Mesothelial cell of epicardium (in vitro differentiated cells): ENCODE results near the gene BASP1. TPM values are rescaled to one million over a fixed set of nuclear protein-coding genes. Genes with fewer than 3 reads are reported as not detected.
"Not testable (repeated sequence)": the region's sequence is repeated elsewhere in the genome, so short reads cannot be mapped to it uniquely, and the experiment has no call there.

ENCODE experiments used
- DNase-seq, 2 experiments: peaks; one replicate each; pipeline ENCODE4 v3.0.0; 2021; ENCODE audit warnings: low spot score in 2 of 2; ENCODE audit not compliant: unreplicated experiment in 2 of 2
- H3K27ac Mint-ChIP-seq: 2 replicates; pipeline ENCODE4 v1.8.0; 2021; ENCODE audit warnings: mixed read lengths
- H3K27me3 Mint-ChIP-seq: 2 replicates; pipeline ENCODE4 v1.8.0; 2021; ENCODE audit warnings: low read depth, mixed read lengths
- H3K36me3 Mint-ChIP-seq: 2 replicates; pipeline ENCODE4 v1.8.0; 2021; ENCODE audit warnings: mixed read lengths
- H3K4me1 Mint-ChIP-seq: 2 replicates; pipeline ENCODE4 v1.8.0; 2021; ENCODE audit warnings: mixed read lengths
- H3K4me3 Mint-ChIP-seq: 2 replicates; pipeline ENCODE4 v1.8.0; 2021; ENCODE audit warnings: mild to moderate bottlenecking, moderate library complexity, mixed read lengths
- H3K9me3 Mint-ChIP-seq: 2 replicates; pipeline ENCODE4 v1.8.0; 2021; ENCODE audit warnings: mixed read lengths
- CTCF ChIP-seq: fragments of 200-600 bp; sonication (generic); IDR thresholded peaks from one replicate; pipeline ENCODE4 v1.5.0; 2021; ENCODE audit warnings: antibody characterized with exemption; ENCODE audit not compliant: unreplicated experiment
- total RNA-seq: library from RNA; stranded (reverse); gene quantifications from 3 replicates; pipeline ENCODE4 v1.2.1, GENCODE V29; 2021

BASP1 gene
- total RNA-seq, 1 donor from 2014 or later = 140 TPM

- H3K36me3 Mint-ChIP-seq = peaks cover 37% of the 10 kb centered on the region
- TF ChIP-seq CTCF = no peak
- H3K27me3 Mint-ChIP-seq = no peaks in the 10 kb centered on the region
- H3K9me3 Mint-ChIP-seq = peaks cover 3% of the 10 kb centered on the region
- DNase-seq = no peak
- no peak overlapping the region for H3K27ac Mint-ChIP-seq
- H3K4me1 Mint-ChIP-seq = peaks cover 11% of the 10 kb centered on the region
- no peak overlapping the region for H3K4me3 Mint-ChIP-seq
Observed at GRCh38 chr5:17249029-17249634, 31.7 kb downstream of the BASP1 start.

- Mint-ChIP-seq H3K27ac (peak overlapping the region; percentile 51), H3K36me3 (peaks cover 39% of the 10 kb centered on the region)
- H3K4me3 Mint-ChIP-seq, H3K27me3 Mint-ChIP-seq, H3K4me1 Mint-ChIP-seq, H3K9me3 Mint-ChIP-seq, DNase-seq: not testable (repeated sequence)
Observed at GRCh38 chr5:17249841-17250240, 32.4 kb downstream of the BASP1 start.

- Mint-ChIP-seq H3K36me3 (peaks cover 44% of the 10 kb centered on the region), H3K4me3 (no peak overlapping the region), H3K9me3 (peaks cover 3% of the 10 kb centered on the region), H3K27me3 (no peaks in the 10 kb centered on the region), H3K27ac (peak overlapping the region; percentile 34), H3K4me1 (peaks cover 13% of the 10 kb centered on the region)
- no peak for TF ChIP-seq CTCF
- no peak for DNase-seq
Observed at GRCh38 chr5:17252543-17252942, 35.1 kb downstream of the BASP1 start.

- H3K36me3 Mint-ChIP-seq = peaks cover 49% of the 10 kb centered on the region
- H3K27ac Mint-ChIP-seq = peak overlapping the region; percentile 26
Observed at GRCh38 chr5:17255471-17256021, 38.1 kb downstream of the BASP1 start.

GRCh38 chr5:17256171-17256570, 38.7 kb downstream of the BASP1 start:
- Mint-ChIP-seq H3K9me3 (peaks cover 13% of the 10 kb centered on the region), H3K27ac (no peak overlapping the region), H3K36me3 (peaks cover 46% of the 10 kb centered on the region), H3K4me1 (peaks cover 16% of the 10 kb centered on the region), H3K27me3 (no peaks in the 10 kb centered on the region), H3K4me3 (no peak overlapping the region)
- no peak for TF ChIP-seq CTCF
- DNase-seq = no peak

More at GRCh38 chr5:17255471-17256021, 38.1 kb downstream of the BASP1 start:
- Mint-ChIP-seq H3K9me3 (peaks cover 13% of the 10 kb centered on the region), H3K4me3 (no peak overlapping the region), H3K27me3 (no peaks in the 10 kb centered on the region), H3K4me1 (peaks cover 15% of the 10 kb centered on the region)
- TF ChIP-seq CTCF = no peak
- no peak for DNase-seq

GRCh38 chr5:17256839-17257238, 39.4 kb downstream of the BASP1 start:
- no peak overlapping the region for H3K4me3 Mint-ChIP-seq
- peak overlapping the region; percentile 62 for H3K27ac Mint-ChIP-seq
- peaks cover 20% of the 10 kb centered on the region for H3K4me1 Mint-ChIP-seq
- peaks cover 42% of the 10 kb centered on the region for H3K36me3 Mint-ChIP-seq
- peaks cover 13% of the 10 kb centered on the region for H3K9me3 Mint-ChIP-seq
- DNase-seq = no peak
- H3K27me3 Mint-ChIP-seq = no peaks in the 10 kb centered on the region
- no peak for TF ChIP-seq CTCF
